GM20431 (cell line): Measurements from ENCODE around the gene COL12A1.

ENCODE experiments used
- in situ Hi-C: fragments of 300-500 bp; cut with MseI, MboI; formaldehyde crosslinking; loops from one replicate; pipeline ENCODE4 v1.15.0; 2020; ENCODE audit warnings: low sequenced_read_pairs; ENCODE audit not compliant: unreplicated experiment

Gene COL12A1

DNA sequence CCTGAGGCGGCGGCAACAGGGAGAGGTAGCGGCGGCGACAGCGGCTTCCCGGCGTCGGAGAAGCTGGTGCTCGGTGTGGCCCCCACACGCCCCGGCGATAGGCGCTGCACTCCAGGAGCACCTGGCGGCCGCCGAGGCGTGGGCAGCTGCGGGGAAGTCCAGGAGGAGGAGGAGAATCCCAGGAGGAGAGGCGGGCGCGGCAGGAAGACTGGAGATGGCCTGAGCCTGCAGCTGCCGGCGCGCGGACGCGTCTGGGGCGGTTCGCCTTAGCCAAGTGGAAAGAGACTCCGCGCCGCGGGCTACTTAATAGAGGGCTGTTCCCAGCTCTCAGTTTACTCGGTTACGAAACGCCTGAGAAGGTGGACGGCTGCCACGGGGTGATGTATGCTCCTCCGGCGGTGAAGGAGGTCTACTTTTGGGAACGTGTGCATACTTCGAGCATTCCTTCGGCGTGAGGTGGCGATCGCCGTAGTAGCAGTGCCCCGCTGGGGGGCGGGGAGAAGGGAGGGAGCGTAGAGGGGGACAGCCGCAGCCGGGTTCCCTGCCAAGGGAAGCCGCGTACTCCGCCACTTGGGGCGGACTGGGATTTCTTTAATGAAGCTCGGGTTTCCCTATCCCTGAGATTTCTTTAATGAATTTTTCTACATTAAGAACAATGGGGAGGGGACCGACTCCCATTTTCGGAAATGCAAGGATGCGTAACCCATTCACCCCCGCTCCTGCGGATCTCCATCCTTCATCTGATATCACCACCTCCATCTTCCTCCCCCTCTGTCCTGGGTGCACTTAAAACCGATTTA, at the start of gene COL12A1:
COL12A1 (minus strand) TSS at position 278 of the 800 bp plus-strand sequence. CDS start 3,261 bp downstream, outside the sequence.
- in situ Hi-C loops = loop anchor here (10.0 to 25.0 kb wide), 3 partner anchors 794 to 1461 kb away; no protein-coding TSS in a partner anchor

- in situ Hi-C loops = no loop called here
These were observed 44.7 kb upstream of the COL12A1 start for GRCh38 chr6:75250552-75250951.

DNA sequence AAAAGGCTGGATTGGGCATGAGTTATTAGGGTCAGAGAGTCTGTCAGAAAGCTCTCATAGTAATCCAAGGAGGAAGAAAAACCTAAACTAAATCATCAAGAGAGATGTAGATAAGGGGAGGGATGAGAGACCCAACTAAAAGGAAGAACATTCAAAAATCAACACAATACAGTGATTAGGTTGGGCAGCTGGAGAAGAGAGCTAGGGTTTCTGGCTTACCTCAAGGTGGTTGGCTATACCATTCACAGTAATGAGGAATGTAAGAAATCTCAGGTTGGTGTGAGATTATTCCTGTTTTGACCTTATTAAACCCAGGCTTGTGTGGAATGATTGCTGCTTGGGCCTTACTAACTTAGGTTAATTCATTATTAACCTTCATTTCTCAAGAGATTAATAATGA, 44.0 kb upstream of the COL12A1 start:
- in situ Hi-C loops = no loop called here

GRCh38 chr6:75246386-75246785, 40.5 kb upstream of the COL12A1 start:
- in situ Hi-C loops = no loop called here

- in situ Hi-C loops = no loop called here
These were observed 38.3 kb upstream of the COL12A1 start for GRCh38 chr6:75244063-75244584.

- in situ Hi-C loops = no loop called here
These were observed 37.6 kb upstream of the COL12A1 start, which contains the start of gene COX7A2 for GRCh38 chr6:75243333-75244062. Gene COX7A2 (minus strand): TSS chr6:75243801. CDS start chr6:75243734, 67 bp downstream.

GRCh38 chr6:75236630-75237029, 30.8 kb upstream of the COL12A1 start:
- in situ Hi-C loops = no loop called here

- in situ Hi-C loops = no loop called here
These were observed 29.4 kb upstream of the COL12A1 start for GRCh38 chr6:75235271-75235670.

DNA sequence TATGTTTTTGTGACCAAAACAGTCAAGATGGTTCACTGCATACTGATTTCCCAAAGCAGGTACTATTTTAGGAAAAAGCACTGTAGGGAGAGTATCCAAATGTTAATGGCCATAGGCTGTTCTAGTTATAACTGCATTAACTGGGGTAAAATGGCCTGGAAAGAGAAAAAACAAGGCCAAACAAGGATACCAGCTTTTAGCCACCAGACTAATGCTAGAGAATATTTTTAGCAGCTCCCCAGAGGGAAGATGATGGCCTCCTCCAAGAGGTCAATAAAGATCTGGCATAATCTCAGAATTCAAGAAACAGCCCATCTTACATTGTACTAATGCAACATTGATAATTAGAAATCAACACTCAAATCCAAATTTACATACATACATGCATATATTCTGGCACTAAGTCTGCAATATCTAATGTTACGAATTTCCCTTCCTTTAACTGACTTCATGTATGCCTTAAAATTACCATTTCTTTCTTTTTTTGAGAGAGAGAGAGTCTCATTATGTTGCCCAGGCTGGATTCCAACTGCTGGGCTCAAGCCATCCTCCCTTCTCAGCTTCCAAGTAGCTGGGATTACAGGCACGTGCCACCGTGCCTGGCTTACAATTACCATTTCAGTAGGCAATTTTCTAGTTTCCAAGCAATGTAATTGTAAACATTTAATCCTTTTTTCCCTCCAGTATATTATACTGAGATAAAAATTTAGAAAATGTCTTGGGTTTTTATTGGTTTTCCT, 28.4 kb upstream of the COL12A1 start:
- in situ Hi-C loops = no loop called here

GRCh38 chr6:75233092-75233615, 27.3 kb upstream of the COL12A1 start:
- in situ Hi-C loops = no loop called here

DNA sequence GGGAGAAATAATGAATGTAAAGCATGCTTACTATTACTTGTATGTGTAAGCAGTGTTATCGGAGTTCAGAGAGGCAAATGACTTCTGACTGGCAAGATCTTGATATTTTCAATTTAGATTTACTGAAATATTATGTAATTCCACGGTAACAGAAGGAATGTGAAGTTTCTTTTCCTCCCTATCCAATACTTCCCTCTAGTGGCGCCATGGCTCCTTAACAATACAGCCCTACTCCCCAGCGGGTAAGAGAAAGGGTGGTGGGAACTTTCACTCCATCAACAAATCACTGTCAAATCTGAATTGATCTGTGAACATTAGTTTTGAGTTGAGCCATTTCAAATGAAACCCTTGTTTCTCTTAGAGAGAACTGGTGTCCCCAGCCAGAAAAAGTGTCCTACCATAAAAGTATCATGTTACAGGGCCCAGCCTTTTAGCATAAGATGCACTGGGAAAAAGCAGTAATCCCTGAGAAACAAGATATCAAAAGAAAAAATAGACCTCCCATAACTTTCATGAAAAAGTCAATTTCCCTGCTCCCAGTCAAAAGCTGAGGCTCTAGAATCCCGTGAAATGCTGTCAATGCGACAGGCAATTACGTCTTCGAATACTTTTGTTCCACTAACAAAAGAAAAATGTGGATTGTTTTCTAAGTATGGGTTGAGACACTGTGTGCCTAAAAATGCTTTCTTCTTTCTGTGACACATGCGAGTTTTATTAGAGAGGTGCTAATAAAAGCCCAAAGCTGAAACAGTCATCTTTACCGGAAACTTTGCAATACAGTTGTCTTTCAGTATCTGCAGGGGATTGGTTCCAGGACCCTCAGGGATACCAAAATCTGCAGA, 24.9 kb upstream of the COL12A1 start:
- in situ Hi-C loops = no loop called here

GRCh38 chr6:75224303-75224926, 18.6 kb upstream of the COL12A1 start:
- in situ Hi-C loops = loop anchor here (25.0 kb wide), 2 partner anchors 812 to 1137 kb away; no protein-coding TSS in a partner anchor

GRCh38 chr6:75223428-75223827, 17.6 kb upstream of the COL12A1 start:
- in situ Hi-C loops = loop anchor here (25.0 kb wide), 2 partner anchors 811 to 1136 kb away; no protein-coding TSS in a partner anchor

DNA sequence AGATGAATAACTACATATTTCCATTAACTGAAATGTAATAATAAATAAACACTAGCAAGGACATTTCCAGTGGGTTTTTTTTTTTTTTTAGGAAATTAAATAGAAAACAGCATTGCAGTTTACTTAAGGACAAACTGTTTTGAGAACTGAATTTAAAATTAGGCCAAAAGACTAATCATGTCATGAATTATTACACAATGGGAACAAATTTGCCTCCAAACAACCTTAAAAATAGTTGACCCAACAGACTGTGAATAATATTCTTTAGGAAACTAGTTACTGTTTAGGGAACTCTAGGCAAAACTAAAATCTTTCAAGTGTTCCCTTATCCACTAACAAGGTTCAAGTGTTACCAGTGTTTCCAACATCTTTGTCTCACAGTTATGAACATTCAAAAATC, 16.4 kb upstream of the COL12A1 start:
- in situ Hi-C loops = loop anchor here (25.0 kb wide), 2 partner anchors 810 to 1135 kb away; no protein-coding TSS in a partner anchor

DNA sequence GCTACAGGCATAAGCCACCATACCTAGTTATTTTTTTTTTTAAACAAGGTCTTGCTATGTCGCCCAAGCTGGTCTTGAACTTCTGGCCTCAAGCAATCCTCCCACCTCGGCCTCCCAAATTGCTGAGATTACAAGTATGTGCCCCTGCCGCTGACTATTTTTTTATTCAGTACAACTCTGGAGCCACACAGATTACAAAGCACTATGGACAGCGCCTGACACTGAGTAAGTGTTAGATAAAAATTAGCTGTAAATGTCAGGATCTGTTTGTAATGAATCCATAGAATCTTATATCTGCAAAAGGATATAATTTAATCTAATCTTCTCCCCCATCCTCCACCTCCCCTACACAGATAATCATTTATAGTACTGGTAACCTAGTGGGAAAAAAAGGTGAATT, 15.3 kb upstream of the COL12A1 start:
- in situ Hi-C loops = loop anchor here (25.0 kb wide), 2 partner anchors 809 to 1134 kb away; no protein-coding TSS in a partner anchor

GRCh38 chr6:75220357-75220756, 14.5 kb upstream of the COL12A1 start:
- in situ Hi-C loops = loop anchor here (25.0 kb wide), 2 partner anchors 808 to 1133 kb away; no protein-coding TSS in a partner anchor

GRCh38 chr6:75219263-75219662, 13.4 kb upstream of the COL12A1 start:
- in situ Hi-C loops = loop anchor here (25.0 kb wide), 2 partner anchors 807 to 1132 kb away; no protein-coding TSS in a partner anchor

DNA sequence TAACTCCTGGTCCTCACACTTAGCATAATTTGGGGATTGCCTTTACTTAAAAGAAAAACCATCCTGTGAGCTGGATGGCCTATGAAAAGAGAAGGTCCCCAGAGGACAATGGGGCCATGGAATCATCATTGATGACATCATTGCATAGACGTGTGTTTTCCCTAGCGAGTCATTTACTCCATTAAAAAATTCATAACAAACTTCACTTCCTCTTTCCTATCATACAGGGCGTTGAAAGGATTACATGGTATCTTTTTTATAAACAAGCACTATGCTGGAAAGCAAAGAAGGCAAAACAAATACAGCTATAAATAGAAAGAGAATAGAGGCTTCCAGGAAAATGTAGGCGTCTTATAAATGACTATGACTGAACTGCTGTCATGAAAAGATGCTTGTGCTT, 11.3 kb upstream of the COL12A1 start:
- in situ Hi-C loops = loop anchor here (25.0 kb wide), 2 partner anchors 805 to 1130 kb away; no protein-coding TSS in a partner anchor
